Stimulated activated CD4-positive, alpha-beta T cell treated with anti-CD3 and anti-CD28 coated beads, Interleukin-1b, Interleukin-23, amount 100 ng/mL, for 1 hour (primary cell): ENCODE results near the gene ITSN1.
A peak's percentile ranks its signal among the peaks of the same experiment; 100 is the strongest.
"Not testable (repeated sequence)": the region's sequence is repeated elsewhere in the genome, so short reads cannot be mapped to it uniquely, and the experiment has no call there.

ENCODE experiments used
- DNase-seq, 2 donors: peaks; one replicate each; pipeline ENCODE4 v3.0.0-alpha.2; 2020; ENCODE audit warnings: low read depth in 2 of 2

ITSN1 gene

DNA sequence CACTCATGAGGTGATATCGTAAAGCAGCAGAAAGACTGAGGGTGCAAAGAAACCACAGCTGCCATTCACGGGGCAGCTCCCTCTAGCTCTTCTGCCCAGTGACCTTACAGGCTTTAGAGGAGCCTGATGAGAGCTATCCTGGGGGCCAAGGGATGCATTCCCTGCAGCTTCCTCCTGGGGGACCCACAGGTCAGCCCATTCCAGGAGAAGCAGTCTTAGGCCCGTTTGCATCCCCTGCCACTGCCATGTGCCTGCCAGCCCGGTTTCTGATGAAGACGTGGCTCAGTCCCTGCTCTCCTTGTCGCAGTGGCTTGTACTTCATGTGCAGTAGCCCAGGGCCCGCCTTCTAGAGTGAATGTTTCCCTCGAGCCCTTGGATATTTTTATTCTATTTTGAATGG, 250.6 kb downstream of the ITSN1 start:
- no peak for DNase-seq

DNA sequence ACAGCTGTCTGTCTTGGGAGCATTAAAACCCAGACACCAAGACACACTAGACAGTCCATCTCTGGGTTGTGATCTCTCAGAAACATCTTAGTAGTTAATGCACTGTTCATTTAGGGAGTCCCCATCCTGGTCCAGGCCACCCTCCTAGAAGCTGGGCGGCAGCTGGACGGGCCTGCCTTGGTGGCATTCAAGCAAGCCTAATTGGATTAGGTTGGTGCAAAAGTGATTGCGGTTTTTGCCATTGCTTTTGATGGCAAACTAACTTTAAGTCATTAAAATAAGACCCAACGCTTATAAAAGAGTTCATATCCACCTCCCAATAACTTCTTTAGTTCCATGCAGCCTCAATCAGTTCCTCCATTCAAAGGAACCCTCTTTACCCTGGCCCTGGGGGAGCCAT, 251.6 kb downstream of the ITSN1 start:
- no peak for DNase-seq

DNA sequence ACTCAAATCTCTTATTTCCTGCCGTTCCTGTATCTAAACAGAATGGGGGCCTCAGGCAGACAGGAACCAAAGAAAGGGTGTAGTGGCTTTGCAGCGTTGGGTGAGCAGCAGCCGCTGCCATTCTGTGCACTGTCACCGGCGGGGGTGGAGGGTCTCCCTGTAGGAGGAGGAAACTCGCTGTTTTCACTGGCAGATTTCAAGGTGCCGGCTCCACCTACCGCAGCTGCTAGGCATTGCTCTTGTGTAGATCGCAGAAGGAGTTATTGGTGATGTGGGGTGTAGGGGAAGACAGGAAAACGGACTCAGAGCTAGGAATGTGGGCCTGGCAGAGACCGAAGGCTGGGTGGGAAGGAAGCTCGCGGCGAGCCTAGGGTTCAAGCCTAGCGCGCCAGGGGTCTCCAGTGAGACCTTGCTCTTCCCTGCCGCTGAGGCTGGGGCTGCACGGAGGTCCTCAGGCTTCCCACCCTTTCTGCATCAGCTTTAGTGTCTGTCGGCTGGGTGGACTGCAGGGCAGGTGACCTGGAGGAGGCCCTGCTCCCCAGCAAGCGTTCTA, 252.5 kb downstream of the ITSN1 start:
- DNase-seq = peak; percentile 3 to 39

DNA sequence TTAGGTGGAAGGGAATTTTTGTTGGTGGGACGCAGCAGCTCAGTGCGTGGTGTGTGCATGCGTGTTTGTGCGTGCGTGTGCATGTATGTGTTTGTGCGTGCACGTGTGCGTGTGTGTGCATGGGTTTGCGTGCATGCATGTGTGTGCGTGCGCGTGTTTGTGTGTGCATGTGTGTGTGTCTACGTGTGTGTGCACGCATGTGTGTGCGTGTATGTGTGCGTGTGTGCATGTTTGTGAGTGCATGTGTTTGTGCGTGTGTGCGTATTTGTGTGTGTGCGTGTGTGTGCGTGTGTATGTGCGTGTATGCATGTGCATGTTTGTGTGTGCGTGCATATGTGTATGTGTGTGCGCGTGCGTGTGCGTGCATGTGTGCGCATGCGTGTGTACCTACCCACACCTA, 253.1 kb downstream of the ITSN1 start:
- DNase-seq = no peak

DNA sequence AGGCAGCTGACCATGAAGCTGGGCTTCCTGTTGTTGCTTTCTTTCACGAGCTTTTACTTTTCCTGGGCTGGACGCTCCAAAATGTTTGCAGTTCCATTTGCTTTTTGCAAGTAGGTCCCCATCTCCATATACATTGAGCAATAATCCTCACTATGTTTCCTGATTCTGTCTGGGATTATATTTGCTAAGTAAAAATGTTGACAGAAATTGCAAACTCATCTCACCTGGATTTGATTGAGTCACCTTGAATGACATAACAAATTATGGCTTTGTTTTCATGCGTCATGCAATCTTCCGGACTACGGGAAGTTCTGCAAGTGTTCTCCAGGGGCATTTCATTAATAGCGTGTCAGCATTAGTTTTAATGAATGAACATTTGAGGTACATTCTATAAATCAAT, 254.4 kb downstream of the ITSN1 start:
- DNase-seq = no peak

DNA sequence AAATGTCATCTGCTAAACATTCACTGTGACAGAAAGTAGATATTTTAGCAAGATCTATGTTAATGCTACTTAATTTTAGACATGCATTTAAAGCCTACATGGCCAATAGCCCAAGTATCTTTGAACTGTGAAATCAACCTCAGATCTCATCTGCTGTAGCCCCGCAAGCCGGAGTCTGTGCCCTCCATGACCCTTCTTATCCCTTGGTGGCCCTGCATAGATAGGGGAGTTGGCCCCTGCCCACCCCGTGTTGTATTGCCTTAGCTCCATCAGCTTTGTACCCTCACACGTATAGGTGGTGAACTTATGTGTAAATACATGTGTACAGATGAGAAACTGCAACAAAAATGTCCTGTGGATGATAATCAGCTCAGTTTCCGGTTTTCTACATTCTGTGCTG, 254.8 kb downstream of the ITSN1 start:
- no peak for DNase-seq

DNA sequence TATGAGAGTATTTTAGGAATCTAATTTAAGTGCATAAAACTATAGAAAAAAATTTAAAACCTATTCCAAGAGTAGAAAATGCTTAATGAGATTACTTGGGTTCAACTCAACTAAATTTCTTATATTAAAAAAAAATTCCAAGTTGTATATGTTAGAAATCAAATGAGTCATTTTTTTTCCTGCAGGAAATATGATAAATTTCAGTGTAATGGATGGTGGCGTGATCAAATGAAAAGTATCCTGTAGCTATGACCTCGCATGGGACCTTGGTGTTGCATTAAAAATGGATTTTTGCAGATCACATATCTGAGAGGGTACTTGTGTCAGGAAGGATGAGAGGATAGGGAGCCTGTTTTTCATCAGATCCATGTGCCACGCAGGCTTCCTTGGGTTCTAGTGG, 255.4 kb downstream of the ITSN1 start:
- no peak for DNase-seq

DNA sequence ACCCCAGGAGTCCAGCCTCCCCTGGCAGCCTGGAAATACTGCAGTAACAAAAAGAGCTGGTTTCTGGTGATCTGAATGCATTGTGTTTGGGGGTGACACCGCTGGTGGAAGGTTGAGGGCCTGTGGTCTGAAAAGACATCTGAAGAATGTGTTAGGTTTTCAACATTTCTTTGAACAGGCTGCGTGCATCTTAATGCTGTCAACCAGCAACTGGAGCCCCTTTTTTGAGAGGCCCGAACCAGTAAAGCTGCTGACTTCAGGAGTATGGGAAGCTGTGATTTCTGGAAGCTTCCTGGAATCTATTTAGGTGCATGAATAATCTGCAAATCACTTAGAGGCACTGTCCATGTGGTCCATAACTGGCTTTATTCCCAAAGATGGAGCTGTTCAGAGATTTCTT, 256.3 kb downstream of the ITSN1 start:
- no peak for DNase-seq

DNA sequence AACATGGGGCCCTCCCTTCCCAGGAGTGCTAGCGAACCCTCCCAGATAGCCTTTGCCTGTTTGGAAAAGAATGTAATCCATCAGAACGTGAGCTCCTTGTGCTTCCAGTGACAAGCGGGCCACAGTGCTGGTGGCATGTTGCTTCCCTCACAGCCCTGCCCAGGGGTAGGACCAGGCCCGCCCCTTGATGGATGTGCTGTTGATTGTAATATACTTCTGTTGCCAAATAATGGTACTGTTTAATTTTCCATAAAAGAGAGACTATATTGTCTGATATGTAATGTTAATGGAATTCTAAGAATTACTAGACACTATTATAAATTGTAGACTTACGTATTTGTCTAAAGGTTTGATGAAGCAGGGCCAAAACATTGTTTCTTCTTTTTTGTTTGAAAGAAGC, 256.9 kb downstream of the ITSN1 start:
- no peak for DNase-seq

DNA sequence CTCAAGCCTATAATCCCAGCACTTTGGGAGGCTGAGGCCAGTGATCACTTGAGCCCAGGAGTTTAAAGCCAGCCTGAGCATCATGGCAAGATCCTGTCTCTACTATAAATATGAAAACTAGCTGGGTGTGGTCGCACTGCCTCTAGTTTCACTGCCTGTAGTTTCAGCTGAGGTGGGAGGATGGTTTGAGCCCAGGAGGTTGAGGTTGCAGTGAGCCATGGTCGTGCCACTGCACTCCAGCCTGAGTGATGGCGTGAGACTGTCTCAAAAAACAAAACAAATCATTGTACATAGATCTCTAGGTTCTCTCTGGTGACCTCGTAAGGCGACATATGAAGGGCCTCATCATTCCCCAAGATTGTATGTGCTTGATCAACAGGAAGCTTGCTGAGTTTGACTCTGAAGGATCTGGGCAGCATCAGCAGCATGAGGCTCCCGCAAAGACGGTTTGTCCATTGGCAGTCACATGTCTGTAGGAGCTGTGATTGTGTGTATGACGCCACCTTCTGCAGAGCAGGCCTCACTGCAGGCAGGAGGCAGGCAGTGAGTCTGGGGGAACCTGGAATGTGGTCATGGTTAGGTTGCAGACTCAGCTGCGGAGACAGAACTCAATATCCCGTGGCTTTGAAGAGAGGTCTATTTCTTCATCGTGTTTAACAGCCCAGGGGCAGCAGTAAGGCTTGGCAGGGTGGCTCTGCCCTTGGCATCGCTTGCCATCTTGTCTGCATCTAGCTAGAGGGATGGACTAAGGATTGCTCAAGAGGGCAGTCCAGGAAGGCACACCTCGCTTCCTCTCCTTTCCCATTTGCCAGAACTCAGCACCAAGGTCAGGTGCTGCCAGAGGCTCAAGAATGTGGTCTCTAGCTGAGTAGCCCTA, 259.3 kb downstream of the ITSN1 start:
- DNase-seq = no peak

DNA sequence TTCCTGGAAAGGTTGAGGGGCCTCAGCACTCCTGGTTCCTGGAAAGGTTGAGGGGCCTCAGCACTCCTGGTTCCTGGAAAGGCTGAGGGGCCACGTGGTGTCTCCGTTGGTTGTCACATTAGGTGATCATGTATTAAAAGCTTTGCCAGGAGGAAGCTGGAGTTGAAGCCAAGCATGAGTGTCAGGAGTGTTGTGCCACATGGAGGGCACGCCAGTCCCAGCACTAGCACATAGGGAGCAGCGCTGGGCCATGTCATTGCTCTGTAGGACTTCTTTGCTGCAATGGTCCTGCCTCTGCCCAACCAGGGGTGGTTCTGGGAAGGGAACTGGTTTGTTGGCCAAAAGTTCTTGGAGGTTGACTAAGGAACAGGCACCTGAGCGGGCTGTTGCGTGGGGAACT, 260.0 kb downstream of the ITSN1 start:
- no peak for DNase-seq

DNA sequence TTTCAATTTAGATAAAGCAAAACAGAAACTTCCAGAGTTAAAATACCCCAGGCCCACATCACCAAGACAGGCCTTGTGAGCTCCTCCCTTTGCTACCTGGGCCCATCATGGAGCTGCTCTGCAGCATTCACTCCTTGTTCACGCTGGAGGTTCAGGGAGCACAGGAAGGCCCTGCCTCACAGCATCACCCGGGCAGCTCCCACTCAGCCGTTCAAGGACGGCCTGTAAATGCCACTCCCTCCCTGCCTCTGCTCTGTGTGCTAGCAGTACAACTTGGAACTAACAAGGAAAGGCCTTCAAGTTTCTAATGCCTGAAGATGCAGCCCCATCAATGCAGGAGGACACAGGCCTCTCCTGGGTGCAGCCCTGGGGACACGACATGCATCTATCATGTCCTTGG, 261.7 kb downstream of the ITSN1 start:
- no peak for DNase-seq

DNA sequence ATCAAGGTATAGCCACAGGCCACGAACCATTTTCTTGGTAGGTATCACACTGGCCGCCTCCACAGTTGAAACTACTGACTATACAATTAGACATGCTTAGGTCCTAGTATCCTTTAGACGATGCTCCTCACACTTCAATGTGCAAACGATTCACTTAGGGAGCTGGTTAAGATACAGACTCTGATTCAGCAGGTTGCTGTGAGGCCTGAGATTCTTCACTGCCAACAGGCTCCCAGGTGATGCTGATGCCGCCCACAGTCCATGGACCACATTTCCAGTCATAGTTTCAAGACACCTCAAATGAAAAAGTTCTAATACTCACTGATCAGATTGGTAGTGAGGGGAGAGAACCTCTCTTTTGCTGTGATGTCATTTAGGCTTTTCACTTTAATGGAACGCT, 266.5 kb downstream of the ITSN1 start:
- DNase-seq = no peak

DNA sequence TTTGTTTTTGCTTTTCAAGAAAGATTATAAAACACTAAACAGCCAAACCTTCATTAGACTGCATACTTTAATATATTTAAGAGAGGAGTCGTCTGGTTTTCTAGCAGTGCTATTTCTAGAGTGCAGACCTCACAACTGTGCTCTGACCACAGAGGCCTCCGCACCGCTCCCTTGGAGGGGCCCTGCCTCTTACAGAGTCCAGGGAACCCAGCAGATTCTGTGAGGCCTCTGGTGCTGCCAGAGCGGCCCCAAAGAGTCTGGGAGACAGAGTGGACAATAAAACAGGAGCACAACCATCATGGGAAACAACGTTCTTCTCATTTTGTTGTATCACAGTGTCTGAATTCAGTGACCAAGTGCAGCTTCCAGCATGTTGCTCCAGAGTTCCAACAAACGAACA, 267.5 kb downstream of the ITSN1 start:
- no peak for DNase-seq

DNA sequence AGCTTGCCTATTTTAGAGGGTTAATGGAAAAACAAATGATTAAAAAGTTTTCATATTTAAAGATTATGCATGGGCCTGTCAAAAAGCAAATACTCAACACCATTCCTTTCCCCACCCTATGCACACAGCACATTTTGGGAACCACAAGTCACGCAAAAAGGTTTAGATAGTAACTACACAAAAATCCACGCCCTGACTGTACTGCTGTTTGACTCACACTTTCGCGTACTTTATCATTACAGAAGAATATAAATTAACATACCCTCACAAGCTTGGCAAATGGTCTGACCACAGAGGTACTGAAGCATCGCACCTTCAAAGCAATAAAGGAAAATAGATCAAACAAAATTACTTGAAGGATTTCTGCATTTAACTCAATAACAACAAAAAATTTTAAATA, 271.9 kb downstream of the ITSN1 start:
- no peak for DNase-seq

DNA sequence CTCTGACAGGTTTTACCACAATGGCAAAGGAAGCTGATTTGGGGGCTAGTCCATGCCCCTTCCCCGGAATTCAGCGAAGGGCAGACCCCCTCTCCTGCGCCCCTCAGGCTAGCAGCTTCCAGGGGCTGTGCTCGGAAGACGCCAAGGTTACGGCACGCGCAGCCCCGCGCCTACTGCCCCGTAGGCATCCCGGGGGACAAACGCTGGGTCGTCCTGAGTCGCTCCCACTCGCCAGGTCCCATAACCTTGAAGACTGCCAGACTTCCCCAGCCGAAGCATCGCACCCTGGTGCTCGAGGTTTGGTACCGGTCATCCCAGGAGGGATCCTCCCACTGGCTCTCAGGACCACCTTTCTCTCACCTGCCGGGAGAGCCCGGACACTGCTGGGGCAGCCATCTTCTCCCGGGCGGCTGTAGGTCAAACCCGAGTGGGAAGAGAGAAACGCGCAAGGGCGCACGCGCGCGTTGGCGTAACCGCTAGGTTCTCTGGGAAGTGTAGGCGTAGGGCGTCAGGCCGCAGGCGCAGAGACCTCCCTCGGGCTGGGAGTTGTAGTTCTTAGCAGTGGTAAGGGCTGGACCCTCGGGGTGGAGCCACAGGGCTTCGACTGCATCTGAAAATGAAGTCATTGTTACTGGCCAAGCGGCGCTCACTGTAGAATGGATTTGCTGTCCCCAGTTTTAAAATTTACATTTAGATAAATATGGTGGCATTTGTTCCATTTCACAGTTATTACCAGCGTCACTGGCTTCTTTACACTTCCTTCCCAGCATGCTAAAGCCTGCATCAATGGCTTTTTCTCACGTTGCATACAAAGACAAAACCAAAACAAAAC, 273.3 kb downstream of the ITSN1 start, which contains the start of gene ATP5PO:
TSS of gene ATP5PO (minus strand) at position 437 of the 832 bp plus-strand sequence. CDS start at position 396, 41 bp downstream.
- peak; percentile 84 to 92 for DNase-seq

DNA sequence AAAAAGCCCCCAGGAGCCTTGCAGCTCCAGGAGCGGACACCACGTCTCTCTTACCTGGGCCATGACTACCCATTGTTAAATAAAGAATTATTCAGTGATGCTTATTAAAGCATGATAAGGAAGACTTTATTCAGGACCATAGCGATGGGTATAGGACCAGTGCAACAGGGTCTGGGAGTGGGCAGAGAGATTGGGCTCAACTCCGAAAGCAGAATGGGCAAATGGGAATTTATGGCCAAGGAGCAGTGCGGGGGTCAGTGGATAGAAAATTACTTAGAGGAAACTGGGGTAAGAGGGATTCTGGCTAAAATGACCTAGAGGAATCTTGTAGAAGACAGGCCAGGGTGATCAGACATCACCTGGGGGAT, 273.9 kb downstream of the ITSN1 start:
- no peak for DNase-seq

DNA sequence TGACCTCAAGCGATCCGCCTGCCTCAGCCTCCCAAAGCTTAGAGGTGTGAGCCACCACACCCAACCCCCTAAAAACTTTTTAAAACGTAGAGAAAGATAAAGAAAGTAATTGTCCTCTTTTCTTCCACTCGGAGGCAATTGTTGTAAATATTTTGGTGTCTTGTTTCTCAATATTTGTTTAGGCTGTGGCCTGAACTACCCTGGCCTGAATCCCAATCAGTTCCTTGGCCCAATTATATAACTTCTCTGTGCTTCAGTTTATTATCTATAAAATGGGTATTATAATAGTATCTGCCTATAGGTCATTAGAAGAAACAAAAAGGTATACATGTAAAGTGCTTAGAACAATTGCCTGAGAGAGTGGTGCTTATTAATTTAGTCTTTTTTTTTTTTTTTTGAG, 275.1 kb downstream of the ITSN1 start:
- DNase-seq = no peak

DNA sequence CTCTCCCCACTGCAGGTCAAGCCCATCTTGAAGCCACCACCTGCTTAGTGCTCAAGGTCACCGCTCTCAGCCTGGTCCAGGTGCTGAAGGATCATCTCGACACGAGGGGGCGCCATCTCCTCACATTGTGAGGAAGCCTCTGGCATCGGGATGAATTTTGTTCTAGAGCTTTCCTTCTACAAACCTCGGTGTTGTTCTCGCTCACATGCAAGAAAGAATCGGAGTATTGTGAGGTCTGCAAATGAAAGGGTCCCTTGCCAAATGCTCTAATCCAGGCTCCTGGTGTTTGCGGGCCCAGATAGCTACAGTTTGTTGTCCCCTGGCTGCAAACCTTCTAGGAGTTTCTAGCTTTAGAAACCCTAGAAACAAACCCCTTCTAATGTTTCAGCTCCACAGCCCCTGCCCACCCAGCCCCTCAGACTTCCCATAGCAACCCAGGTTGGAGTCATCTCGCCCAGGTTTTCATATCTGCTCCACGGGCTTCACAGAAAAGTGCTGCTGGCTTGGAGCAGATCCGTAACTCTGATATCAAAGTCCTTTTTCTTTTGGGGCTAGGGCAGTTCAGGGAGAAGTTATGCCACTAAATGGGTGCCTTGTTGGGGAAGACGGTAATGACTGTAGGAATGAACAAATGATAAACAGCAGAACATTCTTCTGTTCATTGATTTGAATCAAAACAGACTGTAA, 281.9 kb downstream of the ITSN1 start:
- peak; percentile 79 to 93 for DNase-seq

DNA sequence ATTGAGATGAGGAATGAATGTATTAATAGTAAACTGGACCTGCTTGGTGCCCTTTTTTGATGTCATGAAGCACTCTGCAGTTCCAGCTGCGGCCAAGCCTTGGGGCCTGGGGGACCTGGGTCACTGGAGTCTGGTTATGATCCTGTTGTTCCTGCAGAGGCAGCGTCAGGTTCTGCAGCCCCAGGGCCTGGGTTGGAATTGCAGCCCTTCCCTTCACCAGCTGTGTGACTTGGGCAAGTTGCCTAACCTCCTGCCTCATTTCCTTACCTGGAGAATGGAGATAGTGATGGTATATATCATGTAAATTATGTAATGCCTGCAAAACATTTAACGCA, 282.4 kb downstream of the ITSN1 start:
- DNase-seq = no peak

DNA sequence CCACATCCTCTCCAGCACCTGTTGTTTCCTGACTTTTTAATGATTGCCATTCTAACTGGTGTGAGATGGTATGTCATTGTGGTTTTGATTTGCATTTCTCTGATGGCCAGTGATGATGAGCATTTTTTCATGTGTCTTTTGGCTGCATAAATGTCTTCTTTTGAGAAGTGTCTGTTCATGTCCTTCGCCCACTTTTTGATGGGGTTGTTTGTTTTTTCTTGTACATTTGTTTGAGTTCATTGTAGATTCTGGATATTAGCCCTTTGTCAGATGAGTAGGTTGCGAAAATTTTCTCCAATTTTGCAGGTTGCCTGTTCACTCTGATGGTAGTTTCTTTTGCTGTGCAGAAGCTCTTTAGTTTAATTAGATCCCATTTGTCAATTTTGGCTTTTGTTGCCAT, 283.9 kb downstream of the ITSN1 start:
- not testable (repeated sequence) for DNase-seq
